ENCODE measurements around the gene ATG4C.
"Not testable (repeated sequence)": the region's sequence is repeated elsewhere in the genome, so short reads cannot be mapped to it uniquely, and the experiment has no call there.

ATG4C gene

DNA sequence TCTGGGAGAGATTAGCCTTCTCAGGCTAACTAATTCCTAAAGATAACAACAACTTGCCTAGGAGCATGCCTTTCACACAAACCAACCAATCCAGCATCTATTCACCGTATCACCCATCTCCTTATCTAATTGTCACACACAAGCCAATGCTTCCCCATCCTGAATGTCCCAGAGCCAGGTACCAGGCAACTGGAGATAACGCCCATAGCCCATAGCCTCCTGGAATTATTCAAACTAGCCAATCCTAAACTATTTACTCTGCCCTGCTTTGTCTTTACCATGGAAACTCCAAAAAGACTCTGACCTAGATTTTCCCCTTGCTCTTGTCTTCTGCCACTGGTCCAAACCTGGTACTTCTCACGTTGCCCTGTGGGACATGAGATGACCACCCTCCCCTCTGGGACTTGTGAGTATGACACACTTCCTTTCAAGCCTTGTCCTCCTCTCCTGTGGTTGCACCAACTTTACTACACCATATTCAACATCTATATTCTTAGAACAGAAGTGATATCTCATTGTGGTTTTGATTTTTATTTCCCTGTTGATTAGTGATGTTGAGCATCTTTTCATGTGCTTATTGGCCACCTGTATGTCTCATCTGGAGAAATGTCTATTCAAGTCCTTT, 8.8 kb upstream of the ATG4C start:
- no peak for FAIRE-seq

DNA sequence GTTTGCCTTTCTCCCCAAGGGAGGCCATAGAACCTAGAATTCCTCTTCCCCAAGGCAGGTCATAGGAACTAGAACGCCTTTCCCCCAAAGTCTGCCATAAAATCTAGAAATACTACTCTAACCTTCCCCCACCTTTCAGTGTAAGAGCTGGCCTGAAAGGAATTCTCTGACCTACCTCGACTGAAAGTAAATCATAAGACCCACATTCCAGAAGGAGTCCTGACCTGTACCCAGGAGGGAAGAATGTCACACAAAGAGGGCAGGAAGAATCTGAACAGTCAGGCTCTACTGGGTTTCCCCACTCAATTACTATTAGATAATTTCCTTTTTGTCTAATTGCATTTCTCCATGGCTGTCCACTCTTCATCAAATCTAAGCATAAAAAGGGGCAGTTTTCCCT, 5.7 kb upstream of the ATG4C start:
- no peak for FAIRE-seq

DNA sequence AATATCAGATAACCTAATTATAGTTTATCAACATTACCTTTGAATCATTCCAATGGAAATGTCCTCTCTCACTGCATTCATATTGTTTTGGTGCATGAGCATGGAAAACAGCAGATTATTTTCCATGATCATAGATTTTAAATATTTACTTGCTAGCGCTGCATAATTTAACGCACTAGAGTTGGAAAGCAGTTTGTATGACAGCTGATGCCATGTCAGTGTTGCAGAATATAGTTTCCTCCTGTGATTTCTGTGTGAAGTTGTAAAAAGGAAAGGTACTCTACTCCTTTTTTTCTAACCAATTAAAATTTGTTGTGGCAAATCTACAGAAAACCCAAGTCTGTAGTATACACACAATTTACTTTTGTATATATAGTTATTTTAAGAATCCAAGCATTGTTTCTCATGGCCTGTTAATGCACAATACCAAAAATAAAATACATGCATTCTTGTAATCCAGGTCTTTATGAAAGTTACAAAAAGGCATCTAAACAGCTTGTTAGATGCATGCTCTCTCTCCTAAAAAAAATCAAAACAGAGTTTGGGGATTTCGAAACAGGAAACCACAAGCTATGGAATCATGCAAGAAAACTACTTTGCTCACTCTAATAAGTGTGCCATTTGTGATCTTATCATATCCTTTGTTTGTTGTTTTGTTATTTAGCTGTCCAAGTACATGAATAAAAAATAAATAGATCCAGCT, 1.9 kb upstream of the ATG4C start:
- peak; percentile 43 for FAIRE-seq

DNA sequence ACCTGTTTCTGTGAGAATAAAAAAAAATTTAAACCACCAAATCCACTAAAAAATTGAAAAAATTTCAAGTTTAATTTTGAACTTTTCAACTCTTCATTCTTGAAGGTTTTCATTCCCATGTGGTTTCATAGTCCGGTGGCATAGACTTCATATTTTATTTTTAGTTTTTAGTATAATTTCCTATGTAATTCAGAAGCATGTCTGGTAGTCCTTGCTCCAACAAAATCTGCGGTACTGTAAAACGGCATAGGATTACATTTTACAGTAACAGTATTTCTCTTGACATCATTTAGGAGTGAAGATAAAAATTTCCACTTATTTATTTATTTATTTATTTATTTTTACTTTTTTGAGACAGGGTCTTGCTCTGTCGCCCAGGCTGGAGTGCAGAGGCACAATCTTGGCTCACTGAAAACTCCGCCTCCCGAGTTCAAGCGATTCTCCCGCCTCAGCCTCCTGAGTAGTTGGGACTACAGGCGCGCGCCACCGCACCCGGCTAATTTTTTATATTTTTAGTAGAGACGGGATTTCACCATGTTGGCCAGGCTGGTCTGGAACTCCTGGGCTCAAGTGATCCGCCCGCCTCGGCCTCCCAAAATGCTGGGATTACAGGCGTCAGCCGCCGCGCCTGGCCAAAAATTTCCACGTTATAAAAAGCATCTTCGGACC, 1.3 kb upstream of the ATG4C start:
- FAIRE-seq = not testable (repeated sequence)

DNA sequence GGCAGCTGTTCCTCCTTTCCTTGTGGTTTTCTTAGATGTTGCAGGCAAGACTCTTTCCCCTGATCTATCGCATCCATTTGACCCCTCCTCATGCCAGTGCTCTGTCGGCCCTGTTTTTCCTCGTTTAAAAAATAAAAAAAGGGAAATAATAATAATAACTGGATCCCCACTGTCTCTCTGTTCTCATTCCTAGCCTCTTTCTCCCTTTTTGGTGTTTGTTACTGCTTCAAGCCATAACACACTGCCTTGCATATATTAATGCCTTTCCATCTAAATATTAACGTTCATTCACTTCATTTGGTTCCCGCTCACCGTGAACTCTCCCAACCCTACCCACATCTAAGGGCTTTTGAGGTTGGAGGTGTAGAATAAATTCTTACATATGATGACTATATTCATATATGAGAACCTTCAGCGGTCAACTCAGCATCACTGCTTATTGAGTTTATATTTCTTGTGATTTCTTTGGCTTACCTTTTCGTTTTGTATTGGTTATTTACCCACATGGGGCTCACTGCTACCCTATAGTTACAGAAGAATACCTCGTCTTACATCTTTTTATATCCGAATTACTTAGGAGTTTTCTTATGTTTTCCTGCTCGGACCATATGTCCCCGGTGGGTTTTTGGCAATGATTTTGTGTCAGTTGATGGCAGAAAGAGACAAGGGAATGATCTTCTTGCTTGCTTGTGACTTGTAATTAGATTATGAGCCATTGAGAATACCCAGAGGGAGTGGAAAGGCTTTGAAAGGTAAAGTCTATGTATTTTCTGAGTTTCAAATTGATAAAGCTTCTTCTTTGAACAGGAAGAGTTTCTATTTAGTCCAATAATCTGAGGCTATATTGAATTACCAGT, 805 bp downstream of the ATG4C start:
- no peak for FAIRE-seq

DNA sequence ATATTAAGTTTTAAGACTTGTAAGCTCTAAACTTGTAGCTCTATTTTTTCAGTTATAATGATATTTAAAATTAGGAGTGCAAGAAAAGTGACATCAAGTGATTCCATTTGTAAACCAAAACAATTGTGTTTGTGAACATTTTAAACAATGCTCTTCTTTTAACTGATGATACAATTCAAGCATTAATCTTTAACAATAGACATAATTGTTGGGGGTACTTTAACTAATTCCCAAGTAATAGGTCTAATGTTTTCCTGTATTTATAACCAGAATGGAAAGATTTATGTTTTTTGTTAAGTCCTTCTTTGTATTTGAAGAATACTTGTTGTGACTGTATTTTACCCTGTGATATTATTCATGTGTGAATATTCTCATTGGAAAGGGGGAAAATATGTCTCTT, 6.8 kb downstream of the ATG4C start:
- no peak for FAIRE-seq

DNA sequence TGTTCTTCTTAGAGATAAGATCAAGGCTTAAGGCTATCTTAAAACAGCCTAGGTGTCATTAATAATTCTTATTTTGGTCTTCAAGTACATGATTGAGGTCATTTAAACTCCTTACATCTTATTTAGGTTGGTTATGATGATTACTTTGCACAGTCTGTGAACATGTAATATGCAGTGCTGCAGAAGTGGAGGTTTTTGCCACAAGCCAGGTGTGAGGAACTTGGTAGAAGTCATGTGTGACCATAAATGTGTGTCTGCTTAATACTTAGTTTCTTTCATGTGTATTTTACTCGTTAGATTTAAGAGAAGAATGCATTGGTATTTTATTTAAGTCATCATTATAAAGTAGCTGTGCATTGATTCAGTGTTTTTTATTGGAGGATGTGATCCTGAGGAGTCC, 10.1 kb downstream of the ATG4C start:
- no peak for FAIRE-seq

DNA sequence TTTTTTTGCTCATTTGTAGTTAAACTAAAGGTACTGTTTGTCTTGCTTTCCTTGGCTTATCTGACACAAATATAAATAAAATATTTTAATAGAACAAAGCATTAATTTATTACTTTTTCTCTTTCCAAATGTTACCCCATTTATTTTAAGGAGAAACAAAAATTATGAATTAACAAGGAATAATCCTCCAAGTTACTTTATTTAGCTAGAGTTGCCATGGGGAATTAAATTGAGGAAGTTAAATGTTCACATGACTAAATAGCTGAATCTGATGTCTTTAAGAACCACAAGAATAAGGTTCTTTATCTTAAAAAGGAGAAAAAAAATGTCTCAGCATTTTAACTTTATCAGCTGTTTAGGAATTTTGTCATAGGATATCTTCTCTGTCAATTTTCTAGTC, 12.3 kb downstream of the ATG4C start:
- no peak for FAIRE-seq

DNA sequence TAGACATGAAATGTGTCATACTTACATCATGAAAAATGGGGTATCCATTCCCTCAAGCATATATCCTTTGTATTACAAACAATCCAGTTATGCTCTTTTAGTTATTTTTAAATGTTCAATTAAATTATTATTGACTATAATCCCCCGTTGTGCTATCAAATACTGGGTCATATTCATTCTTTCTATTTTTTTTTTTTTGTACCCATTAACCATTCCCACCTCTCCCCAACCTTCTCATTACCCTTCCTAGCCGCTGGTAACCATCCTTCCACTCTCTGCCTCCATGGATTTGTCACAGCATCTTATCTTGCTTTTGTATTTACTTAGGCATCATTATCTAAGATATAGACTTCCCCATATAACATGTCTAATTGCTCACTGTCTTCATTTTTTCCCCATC, 15.8 kb downstream of the ATG4C start:
- no peak for FAIRE-seq

DNA sequence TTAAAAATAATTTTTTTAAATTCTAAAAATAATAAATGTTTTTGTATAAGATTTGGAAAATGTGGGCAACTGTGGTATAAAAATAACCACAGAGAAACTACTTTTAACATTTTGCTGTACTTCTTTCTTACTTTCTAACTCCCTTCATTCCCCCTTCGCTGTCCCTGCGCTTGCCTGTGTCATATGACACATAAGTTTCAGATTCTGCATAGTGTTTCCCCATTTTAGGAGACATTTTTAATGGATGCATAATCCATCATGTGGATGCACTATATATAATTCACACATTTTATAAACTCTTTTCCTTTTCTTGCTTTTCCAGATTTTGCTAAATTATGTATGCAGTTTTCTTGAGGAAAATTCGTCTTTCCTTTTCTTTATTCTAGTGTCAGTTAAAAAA, 16.3 kb downstream of the ATG4C start:
- no peak for FAIRE-seq

DNA sequence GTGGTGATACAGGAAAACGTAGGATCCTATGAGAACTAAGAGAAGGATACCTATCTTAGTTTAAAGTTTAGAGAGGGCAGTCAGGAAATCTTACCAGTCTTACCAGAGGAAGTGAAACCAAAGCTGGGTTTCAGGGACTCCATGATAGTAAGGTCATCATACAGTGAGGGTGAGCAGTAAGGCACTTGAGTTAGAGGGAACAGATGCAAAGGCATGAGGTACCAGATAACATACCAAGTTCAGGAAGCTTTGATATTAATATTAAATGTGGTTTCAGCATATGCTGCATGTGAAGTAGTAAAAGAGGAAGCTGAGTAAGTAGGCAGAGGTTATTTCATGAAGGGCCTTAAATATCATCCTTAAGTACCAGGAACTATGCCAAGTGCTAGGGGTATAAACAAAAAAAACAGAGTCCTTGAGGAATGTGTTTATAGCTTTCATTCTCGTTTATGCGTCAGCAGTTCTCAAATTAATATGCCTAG, 16.9 kb downstream of the ATG4C start:
- FAIRE-seq = no peak

DNA sequence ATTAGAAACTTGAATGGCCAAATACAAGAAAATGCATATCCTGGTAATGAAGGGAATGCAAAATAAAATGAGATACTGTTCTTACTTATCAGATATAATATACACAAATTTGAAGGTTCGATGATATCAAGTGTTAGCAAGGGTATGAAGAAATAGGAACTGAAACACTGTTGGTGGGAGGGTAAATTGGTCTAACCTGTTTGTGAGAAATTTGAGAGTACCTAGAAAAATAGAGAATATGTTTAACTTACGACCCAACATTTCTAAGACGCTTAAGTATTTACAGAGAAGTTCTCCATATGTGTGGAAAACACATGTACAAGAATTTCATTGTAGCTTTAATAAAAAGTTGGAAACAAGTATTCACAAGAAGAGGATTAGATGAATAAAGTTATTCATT, 25.9 kb downstream of the ATG4C start:
- no peak for FAIRE-seq

DNA sequence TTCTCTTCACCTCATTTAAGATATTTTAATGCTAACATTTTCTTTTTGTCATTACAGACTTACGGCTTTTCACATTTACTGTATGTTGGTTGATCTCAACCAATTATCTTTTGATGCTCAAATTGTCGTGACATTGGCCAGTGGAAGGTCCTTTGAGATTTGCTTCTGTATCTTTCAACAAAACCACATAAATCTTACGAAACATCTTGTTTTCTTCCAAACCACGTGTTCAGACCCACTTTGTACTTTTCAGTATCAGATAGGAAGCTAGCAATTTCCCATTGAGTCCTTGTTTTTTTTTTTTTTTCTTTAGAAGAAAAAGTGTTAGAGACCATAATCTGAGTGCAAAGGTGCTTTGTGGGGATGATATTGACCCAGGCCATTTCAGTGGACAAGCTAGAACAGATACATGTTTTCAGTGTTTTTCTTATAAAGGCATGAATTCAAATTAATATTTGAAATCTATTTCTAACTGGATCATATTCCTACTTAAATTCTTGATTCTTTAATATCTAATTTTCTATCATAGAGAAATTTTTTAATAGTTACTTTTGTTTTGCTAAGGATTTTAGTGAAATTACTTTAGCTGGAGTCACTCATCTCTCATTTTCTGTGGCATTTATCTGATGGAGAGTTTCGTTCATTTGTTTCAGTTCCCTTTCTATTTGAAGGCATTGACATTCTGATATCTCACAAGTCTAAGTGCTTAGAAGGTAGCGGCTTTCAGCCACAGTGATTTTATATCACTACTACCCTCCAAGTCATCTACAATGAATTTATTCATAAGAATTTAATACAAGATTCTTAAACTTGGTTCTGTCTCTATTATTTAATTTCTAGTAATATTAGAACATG, 26.7 kb downstream of the ATG4C start:
- FAIRE-seq = no peak

DNA sequence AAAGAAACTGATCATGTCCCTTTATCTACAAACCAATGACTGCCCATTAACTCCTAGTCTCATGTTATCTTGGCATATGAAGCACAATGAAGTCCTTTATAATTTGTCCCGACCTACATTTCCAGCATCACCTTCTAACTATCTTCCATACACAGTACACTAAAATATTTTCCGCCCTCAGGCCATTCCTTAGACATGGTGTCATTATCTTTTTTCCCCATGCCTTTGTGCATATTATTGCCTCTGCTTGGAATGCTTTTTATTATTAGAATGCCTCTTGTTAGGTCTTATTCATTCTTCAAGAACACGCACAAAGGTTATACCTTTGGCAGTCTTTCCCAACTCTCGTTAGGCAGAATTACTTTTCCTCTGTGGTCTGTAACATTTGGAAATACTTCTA, 39.6 kb downstream of the ATG4C start:
- FAIRE-seq = no peak

DNA sequence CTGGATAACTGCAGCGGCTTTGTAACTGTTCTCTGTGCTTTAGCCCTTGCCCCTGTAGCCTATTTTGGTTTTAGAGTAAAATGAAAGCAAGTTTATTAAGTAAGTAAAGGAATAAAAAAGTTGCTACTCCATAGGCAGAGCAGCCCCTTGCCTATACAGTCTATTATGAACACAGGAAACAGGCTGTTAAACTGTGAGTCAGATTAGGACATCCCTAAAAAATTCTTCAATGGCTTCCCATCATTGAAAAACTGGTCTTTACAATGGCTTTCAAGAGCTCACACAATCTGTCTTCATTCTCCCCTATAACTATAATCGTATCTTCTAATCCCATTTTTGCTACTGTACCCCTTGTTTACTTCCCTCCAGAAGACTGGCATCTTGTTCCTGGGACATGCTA, 43.0 kb downstream of the ATG4C start:
- FAIRE-seq = no peak

DNA sequence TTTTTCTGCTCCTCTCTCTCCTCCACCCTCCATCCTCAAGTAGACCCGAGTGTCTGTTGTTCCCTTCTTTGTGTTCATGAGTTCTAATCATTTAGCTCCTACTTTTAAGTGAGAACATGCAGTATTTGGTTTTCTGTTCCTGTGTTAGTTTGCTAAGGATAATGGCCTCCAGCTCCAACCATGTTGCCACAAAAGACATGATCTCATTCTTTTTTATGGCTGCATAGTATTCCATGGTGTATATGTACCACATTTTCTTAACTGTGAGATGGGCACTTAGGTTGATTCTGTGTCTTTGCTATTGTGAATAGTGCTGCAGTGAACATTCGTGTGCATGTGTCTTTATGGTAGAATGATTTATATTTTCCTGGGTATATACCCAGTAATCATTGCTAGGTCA, 43.9 kb downstream of the ATG4C start:
- FAIRE-seq = not testable (repeated sequence)

DNA sequence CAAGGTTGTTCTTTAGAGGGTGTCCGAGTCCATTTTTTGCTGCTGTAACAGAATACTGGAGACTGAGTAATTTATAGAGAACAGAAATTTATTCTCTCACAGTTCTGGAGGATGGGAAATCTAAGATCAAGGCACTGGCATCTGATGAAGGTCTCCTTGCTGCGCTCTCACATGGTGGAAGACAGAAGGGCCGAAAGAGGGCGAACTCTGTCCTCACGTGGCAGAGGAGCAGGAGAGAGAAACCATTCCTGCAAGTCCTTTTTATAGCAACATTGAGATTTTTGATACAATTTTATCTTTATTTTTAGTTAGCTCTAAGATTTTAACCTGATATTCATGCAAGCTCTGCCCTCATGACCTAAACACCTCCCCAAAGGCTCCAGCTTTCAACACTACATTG, 48.3 kb downstream of the ATG4C start:
- no peak for FAIRE-seq

DNA sequence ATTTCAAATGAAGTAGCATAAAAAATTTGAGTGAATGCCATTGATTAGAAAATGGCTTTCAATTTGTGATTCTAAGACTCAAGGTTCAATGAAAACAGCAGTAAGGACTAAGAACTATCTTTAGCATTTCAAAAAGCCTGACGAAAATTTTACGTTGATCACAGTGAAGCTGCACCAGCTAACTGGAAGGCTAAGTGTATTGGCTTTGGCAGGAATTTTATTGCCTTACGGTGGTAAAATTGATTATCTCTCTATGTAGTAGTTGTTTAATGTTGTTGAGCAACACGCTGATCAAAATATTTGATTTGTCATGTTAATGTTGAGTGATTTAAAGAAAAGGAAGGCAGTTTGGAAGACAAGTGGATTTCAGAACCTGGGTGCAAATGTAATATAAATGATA, 49.6 kb downstream of the ATG4C start:
- FAIRE-seq = no peak

DNA sequence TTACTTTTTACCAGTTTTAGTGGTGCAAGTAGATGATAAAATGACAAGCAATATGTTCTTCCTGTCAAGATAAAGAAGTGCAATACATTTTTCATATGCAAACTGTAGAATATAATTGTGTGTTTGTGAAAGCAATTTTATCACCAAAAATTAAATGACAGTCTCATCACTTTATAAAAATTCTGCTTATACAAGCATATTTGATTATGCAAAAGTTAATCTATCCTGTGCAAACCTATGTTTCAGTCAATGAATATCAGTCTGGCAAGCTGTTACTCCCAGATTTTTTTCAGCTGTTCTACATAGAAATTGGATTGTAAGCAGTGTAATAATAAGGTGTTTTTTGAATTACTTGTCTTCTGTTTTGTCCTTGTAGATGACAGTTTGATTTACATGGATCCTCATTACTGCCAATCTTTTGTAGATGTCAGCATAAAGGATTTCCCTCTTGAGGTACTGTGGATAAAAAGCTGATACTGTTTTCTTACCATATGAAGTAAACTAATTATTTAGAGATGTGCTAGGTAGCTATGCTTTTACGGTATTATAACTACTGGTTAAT, 50.5 kb downstream of the ATG4C start:
- FAIRE-seq = no peak

DNA sequence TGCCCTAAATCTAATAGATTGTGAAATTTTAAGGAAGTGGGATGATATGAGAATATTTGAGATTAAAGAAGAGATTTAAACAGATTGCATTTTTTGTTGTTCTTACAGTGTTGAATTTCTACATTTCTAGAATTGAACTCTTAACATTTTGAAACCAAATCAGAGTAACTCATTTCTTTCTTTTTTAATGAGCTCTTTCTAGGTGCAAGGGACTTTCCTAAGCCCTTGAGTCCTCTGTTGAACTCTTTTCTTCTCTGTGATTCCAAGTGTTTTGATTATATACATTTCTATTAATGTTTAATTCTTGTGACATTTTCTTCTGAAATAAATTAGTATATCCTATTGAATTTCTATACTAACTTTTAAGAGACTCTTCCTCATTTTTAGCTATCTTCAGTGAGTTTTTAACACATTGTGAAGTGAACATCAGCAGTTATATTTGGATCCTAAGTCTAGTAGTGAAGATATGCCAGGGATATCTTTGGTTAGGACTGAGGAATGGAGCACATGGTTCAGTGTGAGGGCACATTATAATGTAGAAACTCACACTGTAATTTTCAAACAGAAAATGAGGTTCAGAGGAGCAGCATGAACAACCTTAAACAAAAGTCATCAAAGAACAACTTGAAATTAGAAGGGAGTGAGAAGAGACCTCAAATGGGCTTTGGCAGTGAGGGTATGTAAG, 53.1 kb downstream of the ATG4C start:
- FAIRE-seq = no peak

DNA sequence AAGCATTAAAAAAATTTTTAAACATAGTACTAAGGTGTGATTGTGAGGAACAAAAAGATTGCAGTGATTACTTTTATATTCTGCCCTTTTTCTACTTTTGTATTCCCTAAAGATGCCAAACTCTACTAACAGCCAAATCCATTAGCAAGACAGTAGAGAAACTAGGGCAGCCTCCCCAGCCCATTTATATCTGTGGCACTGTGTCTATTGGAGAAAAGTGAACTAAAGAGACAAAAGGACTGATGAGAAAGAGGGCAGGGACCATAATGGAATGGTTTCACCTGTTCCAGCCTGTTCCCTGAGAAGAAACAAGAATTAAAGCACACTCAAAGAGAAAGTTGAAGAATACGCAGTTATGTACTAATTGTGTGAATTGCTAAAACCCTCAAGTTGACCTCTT, 56.6 kb downstream of the ATG4C start:
- FAIRE-seq = no peak
